Astrocyte (in vitro differentiated cells and primary cell): ENCODE data around the gene KCNH4.

Source experiments
- EZH2 ChIP-seq: IDR thresholded peaks from 2 replicates; pipeline ENCODE4 v1.6.1; 2012; ENCODE audit warnings: mild to moderate bottlenecking, low read length, inconsistent platforms; ENCODE audit not compliant: insufficient read depth
- TF ChIP-seq, protein P1 (sequence below): IDR thresholded peaks from 2 replicates; pipeline ENCODE4 v1.5.1; 2011; ENCODE audit warnings: low read depth, mild to moderate bottlenecking, inconsistent platforms, low read length, moderate library complexity; ENCODE audit not compliant: insufficient read depth

DNA sequence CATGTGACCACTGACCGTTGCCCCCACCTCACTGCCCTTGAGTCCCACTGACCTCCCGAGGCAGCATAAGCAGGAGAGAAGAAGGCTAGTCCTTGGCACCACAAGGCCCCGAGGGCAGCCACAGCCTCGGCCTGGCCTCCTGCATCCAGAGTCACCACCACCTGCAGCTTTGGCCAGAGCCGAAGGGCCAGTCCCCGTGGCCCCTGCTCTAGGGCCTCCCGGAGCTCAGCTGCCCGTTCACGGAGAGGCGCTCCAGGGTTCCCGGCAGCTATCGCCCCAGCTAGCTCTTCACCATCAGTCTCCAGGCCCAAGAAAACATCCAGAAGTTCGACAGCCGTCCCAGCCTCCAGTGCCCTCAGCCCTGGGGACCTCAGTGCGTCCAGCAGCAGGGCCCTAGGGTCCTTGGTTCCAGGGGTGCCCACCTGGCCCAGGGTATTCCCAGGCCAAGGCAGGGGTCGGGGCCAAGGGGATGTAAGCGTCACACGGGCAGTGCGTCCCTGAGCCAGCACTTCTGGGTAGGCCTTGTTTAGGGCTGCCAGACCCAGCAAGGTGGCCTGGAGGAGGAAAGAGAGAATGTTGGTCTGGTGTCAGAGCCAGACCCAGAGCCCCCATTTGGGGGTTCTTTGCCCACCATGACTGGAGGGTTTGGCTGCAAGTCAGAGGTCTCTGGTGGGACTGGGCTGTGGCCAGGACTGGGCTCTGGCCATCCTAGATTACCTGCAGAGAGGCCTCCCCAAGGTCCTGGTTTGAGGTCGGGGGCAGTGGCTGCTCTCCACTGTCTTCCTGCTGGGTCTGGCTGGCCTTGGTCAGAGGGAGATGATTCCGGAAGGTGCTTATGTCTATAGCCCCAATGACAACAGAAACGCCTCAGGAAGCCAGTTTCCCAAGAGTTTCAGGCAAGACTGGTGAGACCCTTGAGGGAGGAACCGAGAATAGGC is 11.5 kb upstream of the KCNH4 start:
- no peak for TF ChIP-seq EZH2
- TF ChIP-seq, protein P1, sequence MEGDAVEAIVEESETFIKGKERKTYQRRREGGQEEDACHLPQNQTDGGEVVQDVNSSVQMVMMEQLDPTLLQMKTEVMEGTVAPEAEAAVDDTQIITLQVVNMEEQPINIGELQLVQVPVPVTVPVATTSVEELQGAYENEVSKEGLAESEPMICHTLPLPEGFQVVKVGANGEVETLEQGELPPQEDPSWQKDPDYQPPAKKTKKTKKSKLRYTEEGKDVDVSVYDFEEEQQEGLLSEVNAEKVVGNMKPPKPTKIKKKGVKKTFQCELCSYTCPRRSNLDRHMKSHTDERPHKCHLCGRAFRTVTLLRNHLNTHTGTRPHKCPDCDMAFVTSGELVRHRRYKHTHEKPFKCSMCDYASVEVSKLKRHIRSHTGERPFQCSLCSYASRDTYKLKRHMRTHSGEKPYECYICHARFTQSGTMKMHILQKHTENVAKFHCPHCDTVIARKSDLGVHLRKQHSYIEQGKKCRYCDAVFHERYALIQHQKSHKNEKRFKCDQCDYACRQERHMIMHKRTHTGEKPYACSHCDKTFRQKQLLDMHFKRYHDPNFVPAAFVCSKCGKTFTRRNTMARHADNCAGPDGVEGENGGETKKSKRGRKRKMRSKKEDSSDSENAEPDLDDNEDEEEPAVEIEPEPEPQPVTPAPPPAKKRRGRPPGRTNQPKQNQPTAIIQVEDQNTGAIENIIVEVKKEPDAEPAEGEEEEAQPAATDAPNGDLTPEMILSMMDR: no peak
